Thyroid gland (tissue), 4 donors: ENCODE results near the gene KIF5C. TPM values are rescaled to one million over a fixed set of nuclear protein-coding genes. Genes with fewer than 3 reads are reported as not detected.

ENCODE experiments used
- DNase-seq, 2 donors: peaks; one replicate each; pipeline ENCODE4 v3.0.0-alpha.2; 2019
- H3K27ac ChIP-seq, 3 donors: fragments of 200-600 bp; sonication (generic); 1 replicate in 2 of 3; 2 replicates in 1 of 3; pipeline ENCODE4 v1.5.1; 2016 to 2019; ENCODE audit warnings: mild to moderate bottlenecking in 1 of 3, moderate library complexity in 1 of 3
- H3K27me3 ChIP-seq: fragments of 200-600 bp; sonication (generic); one replicate; pipeline ENCODE4 v1.5.1; 2019
- H3K36me3 ChIP-seq, 2 donors: fragments of 200-600 bp; sonication (generic); one replicate each; pipeline ENCODE4 v1.5.1; 2016 to 2019
- H3K4me1 ChIP-seq, 2 donors: fragments of 200-600 bp; sonication (generic); one replicate each; pipeline ENCODE4 v1.5.1; 2017 to 2019
- H3K4me3 ChIP-seq, 3 donors: fragments of 200-600 bp; sonication (generic); replicated peaks in 1 of 3; 1 replicate in 2 of 3; 2 replicates in 1 of 3; pipeline ENCODE4 v1.5.1; 2016; ENCODE audit warnings: mild to moderate bottlenecking in 1 of 3
- H3K9me3 ChIP-seq: fragments of 200-600 bp; sonication (generic); one replicate; pipeline ENCODE4 v1.5.1; 2017
- POLR2A ChIP-seq, 2 donors: fragments of 450-650 bp; IDR thresholded peaks; one replicate each; pipeline ENCODE4 v1.6.1; 2017; ENCODE audit warnings: antibody characterized with exemption in 2 of 2, mild to moderate bottlenecking in 2 of 2, moderate library complexity in 1 of 2
- WGBS, 2 donors: methylation state at CpG; one replicate each; pipeline ENCODE4 v1.1.5; 2017; 5-methylcytosine and 5-hydroxymethylcytosine counted together
- intact Hi-C: fragments of 100-400 bp; cut with DNase I; formaldehyde crosslinking; loops from one replicate; pipeline ENCODE4 v1.15.1; 2023
- total RNA-seq, 4 donors: library from RNA; depleted of rRNA; stranded (reverse); fragments of >200 nt; gene quantifications; one replicate each; pipeline ENCODE4 v1.2.3, GENCODE V29; 2016
- TF ChIP-seq, protein P1 (sequence below), 6 experiments: fragments of 200-600 bp in 3 of 6; fragments of 450-650 bp in 3 of 6; sonication (generic) in 3 of 6; IDR thresholded peaks; one replicate each; pipeline ENCODE4 v1.5.1; 2016 to 2019; ENCODE audit warnings: antibody characterized with exemption in 6 of 6, mild to moderate bottlenecking in 2 of 6, inconsistent platforms in 1 of 6, moderate library complexity in 1 of 6

Gene KIF5C
- total RNA-seq, 4 donors from 2014 or later, result 1.9 to 2.8 (median 2.3) TPM

DNA sequence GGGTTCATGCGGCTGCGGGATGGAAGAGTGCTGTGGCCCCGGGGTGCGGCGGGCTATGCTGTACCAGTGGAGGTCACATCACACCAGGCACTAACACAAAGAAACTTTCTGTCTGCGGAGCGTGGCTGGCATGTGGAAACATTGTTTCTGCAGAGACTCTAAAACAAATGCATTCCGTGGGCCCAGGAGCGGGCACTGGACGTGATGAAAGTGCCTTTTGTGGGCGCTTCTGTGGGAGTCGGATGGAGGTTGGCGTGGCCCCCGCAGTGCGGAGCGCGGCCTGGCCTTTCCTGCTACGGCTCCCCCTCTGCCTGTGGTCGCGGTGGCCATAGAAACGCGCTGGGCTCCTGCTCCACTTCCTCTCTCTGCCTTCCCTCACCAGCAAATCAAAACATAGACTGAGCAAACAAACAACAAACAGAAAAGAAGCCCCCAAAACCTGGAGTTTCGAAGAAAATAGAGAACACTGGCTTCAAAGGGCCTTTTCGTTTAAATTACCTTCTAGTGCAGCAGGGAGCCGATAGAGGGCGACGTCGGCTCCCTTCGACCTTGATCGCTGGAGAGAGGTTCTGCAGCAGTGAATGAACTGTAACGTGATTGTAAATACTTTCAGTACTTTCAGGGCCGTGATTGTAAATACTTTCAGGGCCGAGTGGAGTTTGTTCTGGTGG is 51.4 kb downstream of the KIF5C start:
- peak; percentile 56 to 66 for DNase-seq
- no peaks in the 10 kb centered on the region for H3K9me3 ChIP-seq
- H3K27ac ChIP-seq, result no peak overlapping the region
- no peaks in the 10 kb centered on the region for H3K27me3 ChIP-seq
- TF ChIP-seq, protein P1, sequence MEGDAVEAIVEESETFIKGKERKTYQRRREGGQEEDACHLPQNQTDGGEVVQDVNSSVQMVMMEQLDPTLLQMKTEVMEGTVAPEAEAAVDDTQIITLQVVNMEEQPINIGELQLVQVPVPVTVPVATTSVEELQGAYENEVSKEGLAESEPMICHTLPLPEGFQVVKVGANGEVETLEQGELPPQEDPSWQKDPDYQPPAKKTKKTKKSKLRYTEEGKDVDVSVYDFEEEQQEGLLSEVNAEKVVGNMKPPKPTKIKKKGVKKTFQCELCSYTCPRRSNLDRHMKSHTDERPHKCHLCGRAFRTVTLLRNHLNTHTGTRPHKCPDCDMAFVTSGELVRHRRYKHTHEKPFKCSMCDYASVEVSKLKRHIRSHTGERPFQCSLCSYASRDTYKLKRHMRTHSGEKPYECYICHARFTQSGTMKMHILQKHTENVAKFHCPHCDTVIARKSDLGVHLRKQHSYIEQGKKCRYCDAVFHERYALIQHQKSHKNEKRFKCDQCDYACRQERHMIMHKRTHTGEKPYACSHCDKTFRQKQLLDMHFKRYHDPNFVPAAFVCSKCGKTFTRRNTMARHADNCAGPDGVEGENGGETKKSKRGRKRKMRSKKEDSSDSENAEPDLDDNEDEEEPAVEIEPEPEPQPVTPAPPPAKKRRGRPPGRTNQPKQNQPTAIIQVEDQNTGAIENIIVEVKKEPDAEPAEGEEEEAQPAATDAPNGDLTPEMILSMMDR (IDR thresholded peaks at IDR 0.05), result peak; percentile 22 to 85 (median 72)
- no peak for TF ChIP-seq POLR2A (IDR thresholded peaks at IDR 0.05)
- no peak overlapping the region for H3K4me3 ChIP-seq
- peaks cover 0 to 3% of the 10 kb centered on the region in 2 donors for H3K4me1 ChIP-seq
- 62 to 63% methylated on average over 33 of the region's 33 CpGs for WGBS, 2 donors
- intact Hi-C loops, result loop anchor here (5.0 kb wide), 1 partner anchor 66 kb away; no protein-coding TSS in a partner anchor
- H3K36me3 ChIP-seq, result no peaks in the 10 kb centered on the region

DNA sequence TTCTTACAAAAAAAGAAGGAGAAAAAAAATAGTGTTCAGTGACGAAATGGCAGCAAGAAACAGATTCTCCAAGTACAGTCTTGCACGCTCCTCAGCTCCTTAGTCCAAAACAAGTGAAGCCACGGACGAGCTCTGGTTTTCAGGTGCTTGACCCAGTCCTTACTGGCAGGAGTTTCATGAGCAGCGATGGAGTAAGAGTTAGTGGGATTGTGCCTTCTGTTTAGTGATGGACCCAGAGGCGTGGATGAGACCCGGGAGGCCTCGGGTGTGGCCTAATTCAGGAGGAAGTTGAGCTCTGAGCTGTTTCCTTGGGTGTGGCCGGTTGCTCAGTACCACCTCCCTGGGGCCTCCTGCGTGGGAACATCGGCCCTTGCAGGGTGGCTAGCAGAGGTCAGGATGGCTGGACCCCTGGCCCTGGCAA is 52.0 kb downstream of the KIF5C start:
- H3K36me3 ChIP-seq, result no peaks in the 10 kb centered on the region
- WGBS, 2 donors, result 67 to 70% methylated on average over 11 of the region's 11 CpGs
- H3K4me1 ChIP-seq, result peaks cover 0 to 3% of the 10 kb centered on the region in 2 donors
- TF ChIP-seq, protein P1 (IDR thresholded peaks at IDR 0.05), result no peak
- no peak for TF ChIP-seq POLR2A (IDR thresholded peaks at IDR 0.05)
- no peak overlapping the region for H3K27ac ChIP-seq
- intact Hi-C loops, result loop anchor here (5.0 kb wide), 1 partner anchor 65 kb away; no protein-coding TSS in a partner anchor
- peak; percentile 6 to 13 for DNase-seq
- no peaks in the 10 kb centered on the region for H3K9me3 ChIP-seq
- no peak overlapping the region for H3K4me3 ChIP-seq
- H3K27me3 ChIP-seq, result no peaks in the 10 kb centered on the region

DNA sequence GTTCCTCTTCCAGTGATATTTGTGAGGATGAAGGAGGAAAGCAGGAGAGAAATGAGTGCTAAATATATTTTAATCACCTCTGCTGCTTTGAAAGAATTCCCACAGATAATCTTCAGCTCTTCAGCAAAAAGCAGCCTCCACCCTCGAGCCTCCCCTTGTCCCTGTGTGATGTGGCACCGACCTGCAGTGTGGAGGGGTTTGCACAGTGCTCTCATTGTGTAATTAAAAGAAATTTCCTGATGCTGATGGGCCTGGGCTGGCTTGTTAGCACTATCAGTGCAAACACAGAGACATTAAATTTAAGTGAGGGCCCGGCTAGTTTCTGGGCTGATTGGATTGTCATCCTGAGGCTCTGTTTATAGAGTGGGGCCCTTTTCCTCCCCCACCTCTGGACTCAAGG is 53.4 kb downstream of the KIF5C start:
- Histone ChIP-seq H3K27ac (no peak overlapping the region), H3K36me3 (no peaks in the 10 kb centered on the region), H3K9me3 (no peaks in the 10 kb centered on the region), H3K4me3 (no peak overlapping the region), H3K27me3 (no peaks in the 10 kb centered on the region), H3K4me1 (peaks cover 0 to 3% of the 10 kb centered on the region in 2 donors)
- TF ChIP-seq, protein P1 (IDR thresholded peaks at IDR 0.05), result no peak
- no peak for TF ChIP-seq POLR2A (IDR thresholded peaks at IDR 0.05)
- intact Hi-C loops, result loop anchor here (5.0 kb wide), 1 partner anchor 64 kb away; no protein-coding TSS in a partner anchor
- 45 to 70% methylated on average over 2 to 3 of the region's 3 CpGs for WGBS, 2 donors
- no peak for DNase-seq

DNA sequence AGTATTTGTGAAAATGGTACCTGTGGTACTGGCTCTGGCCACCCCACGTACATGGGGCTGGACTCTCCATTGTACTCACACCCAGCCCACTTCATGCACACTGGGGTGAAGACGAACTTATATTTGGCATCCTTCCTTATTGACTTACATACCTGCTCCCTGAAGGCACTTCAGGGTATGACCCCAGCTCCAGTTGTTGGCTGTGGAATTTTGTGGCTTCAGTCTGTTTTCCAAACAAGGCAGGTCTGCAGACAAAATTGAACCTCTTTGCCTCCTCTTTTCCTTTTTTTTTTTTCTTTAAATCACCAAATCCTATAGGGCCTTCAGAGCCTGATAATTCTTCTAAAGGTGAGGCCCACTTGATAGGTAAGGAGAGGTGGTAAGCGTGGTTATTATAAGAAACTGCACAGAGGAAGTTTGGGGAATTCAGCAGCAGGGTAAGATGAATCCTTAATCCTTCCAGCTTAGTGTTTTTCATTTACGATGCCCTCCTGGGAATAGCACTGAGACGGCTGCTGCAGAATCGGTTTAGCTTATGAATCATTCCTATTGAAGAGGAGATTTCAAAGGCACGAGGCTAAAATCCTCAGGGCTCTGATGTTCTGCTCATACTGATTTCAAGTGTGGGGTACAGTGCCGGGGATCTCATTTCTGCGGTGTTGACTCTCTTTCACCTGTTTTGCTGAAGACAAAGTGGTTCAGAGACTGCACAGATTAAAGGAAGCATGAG is 55.2 kb downstream of the KIF5C start:
- Histone ChIP-seq H3K4me1 (peaks cover 0 to 3% of the 10 kb centered on the region in 2 donors), H3K36me3 (no peaks in the 10 kb centered on the region), H3K27ac (no peak overlapping the region), H3K9me3 (no peaks in the 10 kb centered on the region), H3K4me3 (no peak overlapping the region), H3K27me3 (no peaks in the 10 kb centered on the region)
- TF ChIP-seq, protein P1 (IDR thresholded peaks at IDR 0.05), result no peak
- no peak for TF ChIP-seq POLR2A (IDR thresholded peaks at IDR 0.05)
- 76 to 82% methylated on average over 9 of the region's 9 CpGs for WGBS, 2 donors
- no peak for DNase-seq
- intact Hi-C loops, result no loop called here

DNA sequence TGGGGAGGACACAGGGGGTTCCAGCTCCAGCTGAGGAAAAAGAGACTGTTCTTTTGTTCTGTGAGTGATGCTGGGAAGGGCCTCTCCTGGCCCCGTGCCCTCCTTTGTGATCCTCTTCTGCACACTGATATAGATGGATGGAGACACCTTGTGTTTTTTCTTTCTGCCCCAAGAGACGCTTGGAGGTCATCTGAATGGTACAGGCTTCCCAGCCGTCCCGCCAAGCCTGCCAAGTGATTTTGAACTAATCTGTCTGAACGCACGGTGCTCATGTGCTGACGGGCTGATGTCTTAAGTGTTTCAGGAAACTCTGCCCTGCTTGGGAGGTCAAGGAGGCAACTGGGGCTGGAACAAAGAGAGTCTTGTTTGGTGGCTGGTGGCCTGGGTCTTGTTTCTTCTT is 57.5 kb downstream of the KIF5C start:
- no peaks in the 10 kb centered on the region for H3K36me3 ChIP-seq
- 26 to 51% methylated on average over 7 of the region's 7 CpGs for WGBS, 2 donors
- H3K4me3 ChIP-seq, result no peak overlapping the region
- H3K4me1 ChIP-seq, result no peaks in the 10 kb centered on the region
- peak; percentile 6 to 26 for DNase-seq
- no peak overlapping the region for H3K27ac ChIP-seq
- H3K27me3 ChIP-seq, result no peaks in the 10 kb centered on the region
- intact Hi-C loops, result no loop called here
- TF ChIP-seq POLR2A (IDR thresholded peaks at IDR 0.05), result no peak
- TF ChIP-seq, protein P1 (IDR thresholded peaks at IDR 0.05), result no peak
- H3K9me3 ChIP-seq, result no peaks in the 10 kb centered on the region
